ENCODE measurements around the gene METAP2. TPM values are rescaled to one million over a fixed set of nuclear protein-coding genes. Genes with fewer than 3 reads are reported as not detected.

Gene METAP2
- total RNA-seq, 2 donors from 2014 or later: 38.2 to 55.0 TPM

- H3K27ac ChIP-seq: no peak overlapping the region
- no peaks in the 10 kb centered on the region for H3K36me3 ChIP-seq (replicated peaks in 1 of 2; ENCODE audit: insufficient read depth in 1 of 2, low read depth in 2 of 2)
- 60 to 72% methylated on average over 8 of the region's 8 CpGs for WGBS, 2 donors
- no peak overlapping the region for H3K4me3 ChIP-seq
- no peaks in the 10 kb centered on the region for H3K27me3 ChIP-seq
- ATAC-seq: no peak
- DNase-seq: no peak
- no peak for TF ChIP-seq POLR2A (IDR thresholded peaks at IDR 0.05)
- TF ChIP-seq, protein P1, sequence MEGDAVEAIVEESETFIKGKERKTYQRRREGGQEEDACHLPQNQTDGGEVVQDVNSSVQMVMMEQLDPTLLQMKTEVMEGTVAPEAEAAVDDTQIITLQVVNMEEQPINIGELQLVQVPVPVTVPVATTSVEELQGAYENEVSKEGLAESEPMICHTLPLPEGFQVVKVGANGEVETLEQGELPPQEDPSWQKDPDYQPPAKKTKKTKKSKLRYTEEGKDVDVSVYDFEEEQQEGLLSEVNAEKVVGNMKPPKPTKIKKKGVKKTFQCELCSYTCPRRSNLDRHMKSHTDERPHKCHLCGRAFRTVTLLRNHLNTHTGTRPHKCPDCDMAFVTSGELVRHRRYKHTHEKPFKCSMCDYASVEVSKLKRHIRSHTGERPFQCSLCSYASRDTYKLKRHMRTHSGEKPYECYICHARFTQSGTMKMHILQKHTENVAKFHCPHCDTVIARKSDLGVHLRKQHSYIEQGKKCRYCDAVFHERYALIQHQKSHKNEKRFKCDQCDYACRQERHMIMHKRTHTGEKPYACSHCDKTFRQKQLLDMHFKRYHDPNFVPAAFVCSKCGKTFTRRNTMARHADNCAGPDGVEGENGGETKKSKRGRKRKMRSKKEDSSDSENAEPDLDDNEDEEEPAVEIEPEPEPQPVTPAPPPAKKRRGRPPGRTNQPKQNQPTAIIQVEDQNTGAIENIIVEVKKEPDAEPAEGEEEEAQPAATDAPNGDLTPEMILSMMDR (IDR thresholded peaks at IDR 0.05): no peak
- H3K4me1 ChIP-seq: no peaks in the 10 kb centered on the region
- intact Hi-C loops (cut with DNase I): no loop called here
- no peaks in the 10 kb centered on the region for H3K9me3 ChIP-seq
Observed at GRCh38 chr12:95545731-95546490, 72.0 kb downstream of the METAP2 start.

DNA sequence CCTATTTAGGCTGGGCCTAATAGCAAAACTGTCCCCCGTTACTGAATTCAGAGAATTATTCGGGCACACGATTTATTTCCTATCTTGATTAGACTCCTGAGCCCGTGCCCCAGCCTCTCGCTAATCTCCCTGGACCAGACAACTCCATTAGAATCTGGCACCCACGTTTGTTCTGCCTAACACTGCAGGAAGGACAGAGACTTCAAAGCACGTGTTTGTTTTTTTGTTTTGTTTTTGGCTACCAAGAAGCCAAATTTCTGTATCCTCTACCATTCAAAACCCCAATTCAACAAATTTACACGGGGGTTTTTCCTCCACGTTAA is 72.5 kb downstream of the METAP2 start:
- H3K4me3 ChIP-seq: no peak overlapping the region
- ATAC-seq (no peak), DNase-seq (no peak)
- H3K4me1 ChIP-seq: no peaks in the 10 kb centered on the region
- WGBS, 2 donors: 83 to 89% methylated on average over 9 of the region's 9 CpGs
- intact Hi-C loops (cut with DNase I): no loop called here
- no peaks in the 10 kb centered on the region for H3K27me3 ChIP-seq
- no peaks in the 10 kb centered on the region for H3K36me3 ChIP-seq (replicated peaks in 1 of 2; ENCODE audit: insufficient read depth in 1 of 2, low read depth in 2 of 2)
- no peak overlapping the region for H3K27ac ChIP-seq
- TF ChIP-seq, protein P1 (IDR thresholded peaks at IDR 0.05): no peak
- TF ChIP-seq POLR2A (IDR thresholded peaks at IDR 0.05): no peak
- no peaks in the 10 kb centered on the region for H3K9me3 ChIP-seq

- 8 to 15% methylated on average over 9 of the region's 9 CpGs for WGBS, 2 donors
- peak overlapping the region; percentile 57 to 96 for H3K4me3 ChIP-seq
Observed at GRCh38 chr12:95547522-95548055, 73.6 kb downstream of the METAP2 start.

GRCh38 chr12:95548056-95548538 is 74.1 kb downstream of the METAP2 start:
- H3K9me3 ChIP-seq: no peaks in the 10 kb centered on the region
- 1 to 2% methylated on average over 43 to 44 of the region's 50 CpGs for WGBS, 2 donors
- H3K27me3 ChIP-seq: no peaks in the 10 kb centered on the region
- peak; percentile 39 to 65 (median 52) for DNase-seq
- H3K36me3 ChIP-seq (replicated peaks in 1 of 2; ENCODE audit: insufficient read depth in 1 of 2, low read depth in 2 of 2): no peaks in the 10 kb centered on the region
- peak overlapping the region; percentile 66 to 89 (median 77) for H3K27ac ChIP-seq
- intact Hi-C loops (cut with DNase I): no loop called here
- TF ChIP-seq, protein P1 (IDR thresholded peaks at IDR 0.05): no peak
- no peak for TF ChIP-seq POLR2A (IDR thresholded peaks at IDR 0.05)
- peak; percentile 61 for ATAC-seq
- no peaks in the 10 kb centered on the region for H3K4me1 ChIP-seq
- H3K4me3 ChIP-seq: peak overlapping the region; percentile 57 to 96

More at GRCh38 chr12:95547522-95548055, 73.6 kb downstream of the METAP2 start:
- no peaks in the 10 kb centered on the region for H3K9me3 ChIP-seq
- no peaks in the 10 kb centered on the region for H3K4me1 ChIP-seq
- H3K27me3 ChIP-seq: no peaks in the 10 kb centered on the region
- DNase-seq: peak in 1 of 4 donors; percentile 52
- intact Hi-C loops (cut with DNase I): no loop called here
- no peaks in the 10 kb centered on the region for H3K36me3 ChIP-seq (replicated peaks in 1 of 2; ENCODE audit: insufficient read depth in 1 of 2, low read depth in 2 of 2)
- peak; percentile 41 for ATAC-seq
- TF ChIP-seq, protein P1 (IDR thresholded peaks at IDR 0.05): no peak
- TF ChIP-seq POLR2A (IDR thresholded peaks at IDR 0.05): no peak
- H3K27ac ChIP-seq: peak overlapping the region; percentile 66 to 89 (median 77)
